ENCODE data around the gene TMEM243. TPM values are rescaled to one million over a fixed set of nuclear protein-coding genes. Genes with fewer than 3 reads are reported as not detected.
"Not testable (repeated sequence)": the region's sequence is repeated elsewhere in the genome, so short reads cannot be mapped to it uniquely, and the experiment has no call there.

TMEM243 gene
- total RNA-seq, 1 experiment from 2014 or later: 57.4 TPM

- in situ Hi-C loops (cut with HindIII; ENCODE audit: low sequenced_read_pairs): no loop called here
- no peak for DNase-seq (ENCODE audit: low spot score)
These were observed 5.7 kb downstream of the TMEM243 start for GRCh38 chr7:87213811-87214210.

GRCh38 chr7:87213252-87213651, 6.3 kb downstream of the TMEM243 start:
- in situ Hi-C loops (cut with HindIII; ENCODE audit: low sequenced_read_pairs): no loop called here
- DNase-seq (ENCODE audit: low spot score): no peak

- in situ Hi-C loops (cut with HindIII; ENCODE audit: low sequenced_read_pairs): no loop called here
- no peak for DNase-seq (ENCODE audit: low spot score)
These were observed 7.0 kb downstream of the TMEM243 start for GRCh38 chr7:87212498-87212897.

GRCh38 chr7:87210506-87210905, 9.0 kb downstream of the TMEM243 start:
- DNase-seq (ENCODE audit: low spot score): no peak
- in situ Hi-C loops (cut with HindIII; ENCODE audit: low sequenced_read_pairs): no loop called here

- DNase-seq (ENCODE audit: low spot score): no peak
- in situ Hi-C loops (cut with HindIII; ENCODE audit: low sequenced_read_pairs): no loop called here
These were observed 10.1 kb downstream of the TMEM243 start for GRCh38 chr7:87209295-87209924.

- in situ Hi-C loops (cut with HindIII; ENCODE audit: low sequenced_read_pairs): no loop called here
These were observed 13.2 kb downstream of the TMEM243 start for GRCh38 chr7:87206361-87206760.

GRCh38 chr7:87205701-87206100, 13.8 kb downstream of the TMEM243 start:
- in situ Hi-C loops (cut with HindIII; ENCODE audit: low sequenced_read_pairs); DNase-seq (ENCODE audit: low spot score): not testable (repeated sequence)

More at GRCh38 chr7:87206361-87206760, 13.2 kb downstream of the TMEM243 start:
- no peak for DNase-seq (ENCODE audit: low spot score)

- DNase-seq (ENCODE audit: low spot score): no peak
- in situ Hi-C loops (cut with HindIII; ENCODE audit: low sequenced_read_pairs): no loop called here
These were observed 14.6 kb downstream of the TMEM243 start for GRCh38 chr7:87204933-87205332.

GRCh38 chr7:87203929-87204328, 15.6 kb downstream of the TMEM243 start:
- DNase-seq (ENCODE audit: low spot score); in situ Hi-C loops (cut with HindIII; ENCODE audit: low sequenced_read_pairs): not testable (repeated sequence)

- DNase-seq (ENCODE audit: low spot score): no peak
- in situ Hi-C loops (cut with HindIII; ENCODE audit: low sequenced_read_pairs): no loop called here
These were observed 16.8 kb downstream of the TMEM243 start for GRCh38 chr7:87202705-87203104.

- in situ Hi-C loops (cut with HindIII; ENCODE audit: low sequenced_read_pairs): no loop called here
- DNase-seq (ENCODE audit: low spot score): no peak
These were observed 17.3 kb downstream of the TMEM243 start for GRCh38 chr7:87202208-87202607.

- in situ Hi-C loops (cut with HindIII; ENCODE audit: low sequenced_read_pairs): no loop called here
- no peak for DNase-seq (ENCODE audit: low spot score)
These were observed 19.7 kb downstream of the TMEM243 start for GRCh38 chr7:87199700-87200450.

GRCh38 chr7:87199241-87199640, 20.3 kb downstream of the TMEM243 start:
- in situ Hi-C loops (cut with HindIII; ENCODE audit: low sequenced_read_pairs): no loop called here
- no peak for DNase-seq (ENCODE audit: low spot score)

- in situ Hi-C loops (cut with HindIII; ENCODE audit: low sequenced_read_pairs): no loop called here
These were observed 25.6 kb downstream of the TMEM243 start for GRCh38 chr7:87193912-87194311.

GRCh38 chr7:87192784-87193487, 26.6 kb downstream of the TMEM243 start:
- in situ Hi-C loops (cut with HindIII; ENCODE audit: low sequenced_read_pairs): no loop called here

More at GRCh38 chr7:87193912-87194311, 25.6 kb downstream of the TMEM243 start:
- DNase-seq (ENCODE audit: low spot score): no peak

GRCh38 chr7:87190783-87191182, 28.7 kb downstream of the TMEM243 start:
- no peak for DNase-seq (ENCODE audit: low spot score)
- in situ Hi-C loops (cut with HindIII; ENCODE audit: low sequenced_read_pairs): no loop called here

More at GRCh38 chr7:87192784-87193487, 26.6 kb downstream of the TMEM243 start:
- DNase-seq (ENCODE audit: low spot score): no peak

- DNase-seq (ENCODE audit: low spot score): no peak
- in situ Hi-C loops (cut with HindIII; ENCODE audit: low sequenced_read_pairs): no loop called here
These were observed 30.6 kb downstream of the TMEM243 start for GRCh38 chr7:87188930-87189329.

- DNase-seq (ENCODE audit: low spot score): no peak
- in situ Hi-C loops (cut with HindIII; ENCODE audit: low sequenced_read_pairs): no loop called here
These were observed 32.4 kb downstream of the TMEM243 start for GRCh38 chr7:87187120-87187519.

- in situ Hi-C loops (cut with HindIII; ENCODE audit: low sequenced_read_pairs): no loop called here
- DNase-seq (ENCODE audit: low spot score): no peak
These were observed 40.4 kb downstream of the TMEM243 start for GRCh38 chr7:87179180-87179579.

GRCh38 chr7:87178320-87178719, 41.2 kb downstream of the TMEM243 start:
- in situ Hi-C loops (cut with HindIII; ENCODE audit: low sequenced_read_pairs): no loop called here
- no peak for DNase-seq (ENCODE audit: low spot score)

Measured in G401 (cell line).